Breast epithelium (tissue), 4 donors: ENCODE results near the gene CDK2. TPM values are rescaled to one million over a fixed set of nuclear protein-coding genes. Genes with fewer than 3 reads are reported as not detected.
A peak's percentile ranks its signal among the peaks of the same experiment; 100 is the strongest.

Experiments used
- DNase-seq, 2 donors: peaks; one replicate each; pipeline ENCODE4 v3.0.0-alpha.2; 2019; ENCODE audit warnings: low spot score in 2 of 2
- H3K27ac ChIP-seq, 2 donors: fragments of 200-600 bp; sonication (generic) in 1 of 2; one replicate each; pipeline ENCODE4 v1.5.1; 2016 to 2019; ENCODE audit warnings: mild to moderate bottlenecking in 1 of 2
- H3K27me3 ChIP-seq, 2 donors: fragments of 200-600 bp; sonication (generic) in 1 of 2; one replicate each; pipeline versions ENCODE4 v1.5.1 to v1.6.0; 2017 to 2019; ENCODE audit warnings: control low read depth in 1 of 2, mild to moderate bottlenecking in 1 of 2
- H3K36me3 ChIP-seq: fragments of 200-600 bp; one replicate; pipeline ENCODE4 v1.5.1; 2019
- H3K4me1 ChIP-seq, 2 donors: fragments of 200-600 bp; sonication (generic); one replicate each; pipeline ENCODE4 v1.5.1; 2016 to 2019; ENCODE audit warnings: control low read depth in 1 of 2
- H3K4me3 ChIP-seq, 3 donors: fragments of 200-600 bp; sonication (generic); 1 replicate in 2 of 3; 2 replicates in 1 of 3; pipeline ENCODE4 v1.5.1; 2016 to 2019; ENCODE audit warnings: mild to moderate bottlenecking in 3 of 3, moderate library complexity in 2 of 3
- H3K9me3 ChIP-seq, 2 donors: fragments of 200-600 bp; sonication (generic) in 1 of 2; one replicate each; pipeline ENCODE4 v1.5.1; 2016 to 2019; ENCODE audit warnings: control low read depth in 1 of 2
- CTCF ChIP-seq, 3 donors: fragments of 450-650 bp; IDR thresholded peaks; one replicate each; pipeline ENCODE4 v1.5.1; 2016 to 2017; ENCODE audit warnings: antibody characterized with exemption in 3 of 3, mild to moderate bottlenecking in 3 of 3, moderate library complexity in 3 of 3
- POLR2A ChIP-seq: fragments of 450-650 bp; IDR thresholded peaks from one replicate; pipeline ENCODE4 v1.6.1; 2016; ENCODE audit warnings: antibody characterized with exemption, mild to moderate bottlenecking, moderate library complexity
- POLR2AphosphoS5 ChIP-seq, 3 donors: sonication (generic); formaldehyde crosslinking; IDR thresholded peaks; one replicate each; pipeline ENCODE4 v1.6.1; 2017; ENCODE audit warnings: antibody characterized with exemption in 3 of 3
- intact Hi-C: fragments of 100-400 bp; cut with DNase I; formaldehyde crosslinking; loops from one replicate; pipeline ENCODE4 v1.15.1; 2023; ENCODE audit warnings: low total_unique reads
- total RNA-seq, 3 donors: library from RNA; depleted of rRNA; stranded (reverse); fragments of >200 nt; gene quantifications; one replicate each; pipeline ENCODE4 v1.1.0, GENCODE V29; 2016

Gene CDK2
- total RNA-seq, 3 donors from 2014 or later: 8.2 to 27.2 (median 27.1) TPM

- H3K9me3 ChIP-seq: no peaks in the 10 kb centered on the region
- no peaks in the 10 kb centered on the region for H3K27me3 ChIP-seq
- intact Hi-C loops: no loop called here
- TF ChIP-seq POLR2AphosphoS5 (IDR thresholded peaks at IDR 0.05): no peak
- no peak for TF ChIP-seq CTCF (IDR thresholded peaks at IDR 0.05)
- H3K27ac ChIP-seq: no peak overlapping the region
- no peak overlapping the region for H3K4me3 ChIP-seq
- H3K36me3 ChIP-seq: no peaks in the 10 kb centered on the region
- H3K4me1 ChIP-seq: no peaks in the 10 kb centered on the region
- DNase-seq: no peak
Observed at GRCh38 chr12:56014205-56014604, 47.6 kb downstream of the CDK2 start.

- Histone ChIP-seq H3K27me3 (no peaks in the 10 kb centered on the region), H3K9me3 (no peaks in the 10 kb centered on the region), H3K36me3 (no peaks in the 10 kb centered on the region), H3K4me3 (no peak overlapping the region), H3K4me1 (no peaks in the 10 kb centered on the region), H3K27ac (no peak overlapping the region)
- DNase-seq: no peak
- no peak for TF ChIP-seq CTCF (IDR thresholded peaks at IDR 0.05)
- no peak for TF ChIP-seq POLR2A
- TF ChIP-seq POLR2AphosphoS5 (IDR thresholded peaks at IDR 0.05): no peak
- intact Hi-C loops: no loop called here
Observed at GRCh38 chr12:56017181-56017580, 50.6 kb downstream of the CDK2 start.

GRCh38 chr12:56018356-56018755 lies 51.7 kb downstream of the CDK2 start:
- no peaks in the 10 kb centered on the region for H3K9me3 ChIP-seq
- no peaks in the 10 kb centered on the region for H3K27me3 ChIP-seq
- intact Hi-C loops: no loop called here
- DNase-seq: no peak
- TF ChIP-seq POLR2A (no peak), CTCF (IDR thresholded peaks at IDR 0.05) (no peak), POLR2AphosphoS5 (IDR thresholded peaks at IDR 0.05) (no peak)
- H3K36me3 ChIP-seq: no peaks in the 10 kb centered on the region
- H3K27ac ChIP-seq: no peak overlapping the region
- no peak overlapping the region for H3K4me3 ChIP-seq
- no peaks in the 10 kb centered on the region for H3K4me1 ChIP-seq

GRCh38 chr12:56020423-56021184 lies 54.0 kb downstream of the CDK2 start, which contains the start of gene IKZF4:
TSS of gene IKZF4 (plus strand) at chr12:56021043. CDS start at chr12:56021494, 451 bp downstream.
- Histone ChIP-seq H3K36me3 (no peaks in the 10 kb centered on the region), H3K4me3 (peak within 1 kb of the TSS; percentile 16 to 61 (median 39)), H3K27me3 (no peaks in the 10 kb centered on the region), H3K9me3 (no peaks in the 10 kb centered on the region), H3K4me1 (no peaks in the 10 kb centered on the region), H3K27ac (peak within 1 kb of the TSS; percentile 64 to 90)
- TF ChIP-seq POLR2A: no peak
- TF ChIP-seq POLR2AphosphoS5 (IDR thresholded peaks at IDR 0.05): peak in 1 of 3 donors; percentile 49
- DNase-seq: no peak
- intact Hi-C loops: no loop called here

- Histone ChIP-seq H3K9me3 (no peaks in the 10 kb centered on the region), H3K4me3 (peak overlapping the region in 2 of 3 donors; percentile 39 to 61), H3K36me3 (no peaks in the 10 kb centered on the region), H3K4me1 (no peaks in the 10 kb centered on the region), H3K27me3 (no peaks in the 10 kb centered on the region), H3K27ac (peak overlapping the region; percentile 64 to 90)
- intact Hi-C loops: no loop called here
- no peak for TF ChIP-seq POLR2A
- no peak for TF ChIP-seq POLR2AphosphoS5 (IDR thresholded peaks at IDR 0.05)
- no peak for TF ChIP-seq CTCF (IDR thresholded peaks at IDR 0.05)
- no peak for DNase-seq
Observed at GRCh38 chr12:56021889-56022497, 55.4 kb downstream of the CDK2 start.

Other genes with a start within 250 kb of the CDK2 start
- 10 to 100 TPM; 18.9 to 90.9 (median 21.6) TPM for gene RDH5, start 246.4 kb upstream of the CDK2 start, total RNA-seq
- gene CD63, start 237.8 kb upstream of the CDK2 start, total RNA-seq: 100 to 1,000 TPM; 540 to 910 (median 777) TPM
- 1 to 10 TPM in 1 of 3 donors, under 1 TPM in 2; 0.64 to 1.6 (median 0.88) TPM for gene GDF11, start 223.7 kb upstream of the CDK2 start, total RNA-seq
- gene SARNP, start 149.1 kb upstream of the CDK2 start, total RNA-seq: 10 to 100 TPM; 54.7 to 64.3 (median 55.3) TPM
- gene ORMDL2, start 148.8 kb upstream of the CDK2 start, total RNA-seq: 10 to 100 TPM; 13.1 to 28.5 (median 21.0) TPM
- 10 to 100 TPM; 31.0 to 46.2 (median 36.1) TPM for gene DNAJC14, start 137.2 kb upstream of the CDK2 start, total RNA-seq
- 10 to 100 TPM; 21.9 to 50.6 (median 47.9) TPM for gene MMP19, start 123.9 kb upstream of the CDK2 start, total RNA-seq
- gene PYM1, start 38.9 kb upstream of the CDK2 start, total RNA-seq: 10 to 100 TPM; 25.9 to 38.1 (median 33.0) TPM
- gene DGKA, start 35.7 kb upstream of the CDK2 start, total RNA-seq: 10 to 100 TPM; 25.1 to 50.5 (median 44.2) TPM
- 10 to 100 TPM in 1 of 3 donors, 1 to 10 TPM in 2; 4.7 to 18.7 (median 7.4) TPM for gene PMEL, start 788 bp upstream of the CDK2 start, total RNA-seq
- gene RAB5B, start 7.2 kb downstream of the CDK2 start, total RNA-seq: 10 to 100 TPM; 74.9 to 98.8 (median 75.7) TPM
- gene SUOX, start 30.4 kb downstream of the CDK2 start, total RNA-seq: 10 to 100 TPM; 24.6 to 30.2 (median 29.9) TPM
- 1 to 10 TPM; 2.9 to 4.6 (median 4.2) TPM for gene IKZF4, start 54.2 kb downstream of the CDK2 start, total RNA-seq
- gene RPS26, start 75.1 kb downstream of the CDK2 start, total RNA-seq: 1,000 to 10,000 TPM in 1 of 3 donors, 100 to 1,000 TPM in 2; 557 to 1,840 (median 572) TPM
- 100 to 1,000 TPM in 2 of 3 donors, under 1 TPM in 1; 0.48 to 187 (median 119) TPM for gene ERBB3, start 113.3 kb downstream of the CDK2 start, total RNA-seq
- 100 to 1,000 TPM in 2 of 3 donors, 10 to 100 TPM in 1; 94.4 to 134 (median 116) TPM for gene PA2G4, start 137.7 kb downstream of the CDK2 start, total RNA-seq
- gene RPL41, start 149.8 kb downstream of the CDK2 start, total RNA-seq: 1,000 to 10,000 TPM; 3,675 to 5,580 (median 4,429) TPM
- 1 to 10 TPM; 3.6 to 4.8 (median 4.7) TPM for gene ZC3H10, start 151.4 kb downstream of the CDK2 start, total RNA-seq
- 100 to 1,000 TPM; 132 to 243 (median 146) TPM for gene ESYT1, start 161.4 kb downstream of the CDK2 start, total RNA-seq
- gene MYL6B, start 185.8 kb downstream of the CDK2 start, total RNA-seq: 10 to 100 TPM; 29.6 to 52.8 (median 43.2) TPM
- 1,000 to 10,000 TPM; 1,725 to 2,481 (median 1,981) TPM for gene MYL6, start 191.5 kb downstream of the CDK2 start, total RNA-seq
- gene SMARCC2, start 222.7 kb downstream of the CDK2 start, total RNA-seq: 100 to 1,000 TPM; 105 to 114 (median 106) TPM